DMS79 treated with DMSO at 0.1 percent for 48 hours (cell line): Measurements from ENCODE around the gene AK8.

Experiments
- DNase-seq: peaks from one replicate; lab custom pipeline; 2025; lab: John Stamatoyannopoulos, UW

The AK8 gene

GRCh38 chr9:132825430-132825829, 52.7 kb downstream of the AK8 start:
- DNase-seq: no peak

GRCh38 chr9:132824951-132825350, 53.1 kb downstream of the AK8 start:
- no peak for DNase-seq

- DNase-seq: no peak
Measured at GRCh38 chr9:132824151-132824550, 53.9 kb downstream of the AK8 start.

- no peak for DNase-seq
Measured at GRCh38 chr9:132823370-132824145, 54.5 kb downstream of the AK8 start.

- no peak for DNase-seq
Measured at GRCh38 chr9:132820169-132820944, 57.7 kb downstream of the AK8 start.

GRCh38 chr9:132818588-132818987, 59.5 kb downstream of the AK8 start:
- no peak for DNase-seq

- DNase-seq: no peak
Measured at GRCh38 chr9:132814937-132815336, 63.1 kb downstream of the AK8 start.

- DNase-seq: no peak
Measured at GRCh38 chr9:132813115-132813771, 64.8 kb downstream of the AK8 start.

GRCh38 chr9:132811985-132812384, 66.1 kb downstream of the AK8 start:
- no peak for DNase-seq

GRCh38 chr9:132810314-132810713, 67.8 kb downstream of the AK8 start:
- no peak for DNase-seq

GRCh38 chr9:132809677-132810271, 68.3 kb downstream of the AK8 start:
- no peak for DNase-seq

- no peak for DNase-seq
Measured at GRCh38 chr9:132808645-132809044, 69.4 kb downstream of the AK8 start.

GRCh38 chr9:132806723-132807421, 71.2 kb downstream of the AK8 start:
- no peak for DNase-seq

- DNase-seq: no peak
Measured at GRCh38 chr9:132806306-132806705, 71.8 kb downstream of the AK8 start.

GRCh38 chr9:132804576-132805295, 73.3 kb downstream of the AK8 start:
- DNase-seq: no peak

GRCh38 chr9:132802121-132802795, 75.8 kb downstream of the AK8 start:
- DNase-seq: no peak

GRCh38 chr9:132801659-132802058, 76.4 kb downstream of the AK8 start:
- DNase-seq: no peak

- DNase-seq: peak; percentile 83
Measured at GRCh38 chr9:132800038-132800648, 77.9 kb downstream of the AK8 start.

- DNase-seq: no peak
Measured at GRCh38 chr9:132798817-132799790, 79.0 kb downstream of the AK8 start.
